Nucleus accumbens (tissue), 56 donors: ENCODE data around the gene CALML4.

ENCODE experiments used
- DNase-seq, 56 donors: peaks; one replicate each; lab custom pipeline; 2025; lab: John Stamatoyannopoulos, UW

CALML4 gene

GRCh38 chr15:68157074-68157473, 48.1 kb downstream of the CALML4 start:
- no peak for DNase-seq

GRCh38 chr15:68154923-68155559, 50.1 kb downstream of the CALML4 start:
- DNase-seq: peak in 12 of 56 donors; percentile 0 to 59 (median 6)

- no peak for DNase-seq
Measured at GRCh38 chr15:68152342-68152741, 52.8 kb downstream of the CALML4 start.

GRCh38 chr15:68151277-68151676, 53.9 kb downstream of the CALML4 start:
- no peak for DNase-seq

- no peak for DNase-seq
Measured at GRCh38 chr15:68150187-68150586, 54.9 kb downstream of the CALML4 start.

- no peak for DNase-seq
Measured at GRCh38 chr15:68149059-68149458, 56.1 kb downstream of the CALML4 start.

GRCh38 chr15:68148039-68148438, 57.1 kb downstream of the CALML4 start:
- no peak for DNase-seq

GRCh38 chr15:68145706-68146105, 59.4 kb downstream of the CALML4 start:
- no peak for DNase-seq

- DNase-seq: no peak
Measured at GRCh38 chr15:68143785-68144184, 61.3 kb downstream of the CALML4 start.

GRCh38 chr15:68143129-68143528, 62.0 kb downstream of the CALML4 start:
- no peak for DNase-seq
